ENCODE results near the gene RUSC2. TPM values are rescaled to one million over a fixed set of nuclear protein-coding genes. Genes with fewer than 3 reads are reported as not detected.

The RUSC2 gene
- total RNA-seq, 2 donors from 2014 or later = 5.1 to 10.0 TPM

- ATAC-seq = no peak
- Mint-ChIP-seq H3K36me3 (no peaks in the 10 kb centered on the region), H3K9me3 (no peaks in the 10 kb centered on the region), H3K27ac (peak overlapping the region; percentile 36 to 84)
- no peak for DNase-seq (ENCODE audit: low spot score in 2 of 2)
These were observed 48.7 kb downstream of the RUSC2 start for GRCh38 chr9:35538361-35539234.

Other genes starting within 250 kb of the RUSC2 start
- gene TESK1, start 115.2 kb downstream of the RUSC2 start, total RNA-seq = 10 to 100 TPM; 19.4 to 61.3 TPM
- 10 to 100 TPM; 11.1 to 16.7 TPM for gene CD72, start 128.3 kb downstream of the RUSC2 start, total RNA-seq
- gene SIT1, start 160.8 kb downstream of the RUSC2 start, total RNA-seq = 100 to 1,000 TPM in 1 of 2 donors, 10 to 100 TPM in 1; 67.8 to 122 TPM
- gene RMRP, start 167.9 kb downstream of the RUSC2 start, total RNA-seq = 1,000 to 10,000 TPM; 3,566 to 7,483 TPM
- 10 to 100 TPM; 10.2 to 24.4 TPM for gene CCDC107, start 168.2 kb downstream of the RUSC2 start, total RNA-seq
- 10 to 100 TPM; 21.6 to 22.8 TPM for gene ARHGEF39, start 175.1 kb downstream of the RUSC2 start, total RNA-seq
- 1 to 10 TPM in 1 of 2 donors, under 1 TPM in 1; 0.73 to 1.1 TPM for gene CA9, start 183.8 kb downstream of the RUSC2 start, total RNA-seq
- 1 to 10 TPM; 5.2 to 9.3 TPM for gene TPM2, start 199.8 kb downstream of the RUSC2 start, total RNA-seq
- 100 to 1,000 TPM; 234 to 334 TPM for gene TLN1, start 242.1 kb downstream of the RUSC2 start, total RNA-seq
- 10 to 100 TPM; 22.8 to 25.3 TPM for gene CREB3, start 242.6 kb downstream of the RUSC2 start, total RNA-seq